GM18498 (cell line): ENCODE results near the gene SUPT6H.

Experiments used
- ATAC-seq: cut with Tn5 transposase; IDR thresholded peaks from one replicate; pipeline ENCODE4 v1.9.1; 2021; ENCODE audit warnings: mild to moderate bottlenecking, moderate library complexity; ENCODE audit not compliant: unreplicated experiment

Gene SUPT6H

DNA sequence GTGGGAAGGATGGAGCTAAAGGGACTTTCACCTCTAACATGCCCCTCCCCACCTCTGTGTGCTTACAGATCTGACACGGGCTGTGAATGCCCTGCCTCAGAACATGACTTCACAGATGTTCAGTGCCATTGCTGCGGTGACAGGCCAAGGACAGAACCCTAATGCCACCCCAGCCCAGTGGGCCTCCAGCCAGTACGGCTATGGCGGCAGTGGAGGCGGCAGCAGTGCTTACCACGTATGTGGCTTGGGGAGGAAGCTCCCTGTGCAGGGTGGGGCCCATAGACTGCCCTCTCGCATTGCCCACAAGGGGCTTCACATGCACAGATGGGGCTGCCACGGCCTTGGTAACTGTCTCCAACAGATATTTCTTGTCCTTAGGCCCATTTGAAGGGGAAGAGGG is 38.3 kb downstream of the SUPT6H start:
- ATAC-seq, result no peak

DNA sequence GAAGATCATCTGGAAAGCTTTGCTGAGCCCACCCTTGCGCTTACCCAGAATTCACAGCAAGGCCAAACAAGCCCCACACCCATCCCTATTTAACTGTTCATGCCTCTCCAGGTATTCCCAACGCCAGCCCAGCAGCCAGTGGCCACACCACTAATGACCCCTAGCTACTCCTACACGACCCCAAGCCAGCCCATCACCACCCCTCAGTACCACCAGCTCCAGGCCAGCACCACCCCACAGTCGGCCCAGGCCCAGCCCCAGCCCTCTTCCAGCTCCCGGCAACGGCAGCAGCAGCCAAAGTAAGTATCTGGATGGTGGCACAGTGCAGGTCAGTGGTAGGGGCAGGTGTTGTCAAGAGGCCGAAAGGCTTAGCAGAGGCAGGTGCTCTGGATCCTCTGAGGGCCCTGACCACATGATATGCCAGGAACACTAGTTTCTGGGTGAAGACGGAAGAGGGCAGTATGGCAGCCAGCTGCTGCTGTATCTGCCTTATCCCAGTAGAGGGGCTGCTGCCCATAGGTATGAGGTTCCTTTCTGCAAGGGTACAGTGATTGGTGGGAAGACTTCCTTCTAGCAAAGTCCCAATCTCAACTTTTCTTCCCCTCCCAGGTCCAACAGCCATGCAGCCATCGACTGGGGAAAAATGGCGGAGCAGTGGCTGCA is 39.0 kb downstream of the SUPT6H start:
- no peak for ATAC-seq

DNA sequence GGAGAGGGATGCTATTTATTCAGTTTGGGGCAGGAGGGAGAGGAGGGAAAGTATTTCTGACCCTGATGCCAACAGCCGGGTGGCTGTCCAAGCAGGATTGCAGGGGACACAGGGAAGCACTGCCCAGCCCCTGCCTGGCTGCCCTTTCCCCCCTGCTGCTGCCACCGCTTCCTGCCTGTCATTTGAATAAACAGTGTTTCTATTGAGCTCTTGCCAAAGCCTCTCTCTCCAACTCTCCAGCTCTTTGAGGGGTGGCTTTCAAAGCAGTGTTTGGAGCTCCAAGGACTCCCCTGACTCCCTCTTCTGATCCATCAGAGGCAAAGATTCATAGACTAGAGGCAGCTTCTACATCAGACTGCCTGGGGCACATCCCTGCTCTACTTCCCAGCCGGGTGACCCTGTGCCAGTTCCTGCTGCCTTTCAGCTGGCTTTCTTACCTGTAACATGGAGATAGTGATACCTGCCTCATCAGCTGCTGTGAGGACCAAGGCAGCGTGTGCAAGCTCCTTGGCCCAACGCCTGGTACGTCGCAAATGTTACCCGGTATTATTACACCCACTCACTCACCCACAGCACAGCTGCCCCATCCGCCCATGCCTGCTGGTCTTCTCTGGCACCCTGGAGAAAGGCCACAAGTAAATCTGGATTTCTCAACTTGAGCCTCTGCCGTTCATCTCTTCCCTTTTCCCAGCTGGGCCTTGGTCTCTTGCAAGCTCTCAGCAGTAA is 40.2 kb downstream of the SUPT6H start:
- ATAC-seq, result no peak

DNA sequence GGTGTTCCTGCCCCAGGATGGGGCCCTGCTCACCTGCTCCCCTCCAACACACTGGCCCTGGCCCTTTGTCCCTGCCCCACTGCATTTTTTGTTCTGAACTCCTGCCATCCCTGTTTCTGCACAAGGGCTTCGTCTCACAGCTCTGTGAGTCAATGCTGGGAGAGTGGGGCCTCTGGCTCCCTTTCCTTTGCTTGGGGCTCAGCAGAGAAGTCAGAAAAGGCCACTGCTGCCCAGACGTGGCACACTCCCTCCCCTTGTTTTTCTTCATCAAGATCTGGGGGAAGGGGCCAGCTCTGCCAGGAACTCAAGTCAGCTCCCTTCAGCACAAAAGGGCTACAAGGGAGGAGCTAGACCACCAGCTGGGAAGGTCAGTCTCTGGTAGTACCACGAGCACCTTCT is 40.7 kb downstream of the SUPT6H start:
- no peak for ATAC-seq

DNA sequence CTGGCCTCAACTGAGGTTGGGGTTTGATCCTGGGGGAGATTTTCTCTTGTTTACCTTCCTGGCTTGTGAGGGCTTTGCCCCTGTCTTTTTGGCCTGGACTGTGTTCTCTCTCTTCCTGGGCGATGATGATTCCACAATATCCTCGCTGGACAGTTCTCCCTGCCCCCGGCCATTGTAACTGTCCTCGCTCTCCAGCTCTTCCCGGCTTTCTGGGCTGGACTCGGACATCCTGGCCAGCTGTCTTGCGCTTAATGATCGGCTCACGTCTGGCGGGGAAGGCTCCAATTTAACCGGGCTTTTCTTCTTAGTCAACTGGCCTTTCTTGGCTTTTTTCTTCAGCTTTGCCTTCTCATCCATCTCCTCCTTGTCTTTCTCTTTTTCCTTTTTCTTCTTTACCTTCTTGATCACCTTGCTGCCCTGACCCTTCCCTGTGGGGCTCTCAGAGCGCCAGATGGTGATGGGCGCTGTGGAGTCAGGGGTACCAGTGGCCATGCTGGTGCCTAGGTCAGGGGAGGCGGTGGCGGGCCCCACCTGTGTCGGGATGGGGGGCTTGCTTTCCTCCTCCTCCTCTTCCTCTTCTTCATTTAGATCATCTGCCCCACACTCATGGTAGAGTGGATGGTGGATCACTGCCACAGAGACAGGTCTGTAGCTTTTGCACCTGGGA is 41.7 kb downstream of the SUPT6H start:
- no peak for ATAC-seq

DNA sequence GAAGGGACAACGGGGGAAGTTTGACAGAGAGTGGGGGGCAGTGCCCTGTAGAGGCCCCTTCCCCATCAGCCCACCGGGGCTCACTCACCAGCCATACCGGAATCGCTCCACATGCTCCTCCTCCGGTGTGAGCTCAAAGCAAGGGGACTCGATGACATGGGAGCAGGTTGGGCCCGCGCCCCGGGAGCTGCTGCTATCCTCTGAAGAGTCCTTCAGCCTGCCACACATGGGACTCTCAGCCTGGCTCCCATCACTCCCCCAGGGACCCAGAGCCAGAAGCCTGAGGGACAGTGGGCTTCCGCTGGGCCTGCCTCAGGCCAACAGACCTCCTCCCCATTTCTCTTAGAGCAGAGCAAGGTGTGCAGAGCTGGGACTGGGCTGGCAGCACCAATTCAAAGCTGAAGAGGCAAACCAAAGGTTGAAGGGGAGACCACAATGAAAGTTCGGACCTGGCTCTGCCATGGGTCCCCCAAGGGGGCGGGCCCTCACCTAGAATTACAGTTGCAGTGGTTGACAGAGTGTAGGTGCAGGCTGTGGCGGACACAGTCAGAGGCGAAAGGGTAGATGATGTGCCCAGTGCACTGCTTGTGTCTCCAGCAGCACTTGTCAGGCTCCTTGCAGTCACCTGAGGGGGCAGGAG is 42.3 kb downstream of the SUPT6H start:
- ATAC-seq, result no peak

DNA sequence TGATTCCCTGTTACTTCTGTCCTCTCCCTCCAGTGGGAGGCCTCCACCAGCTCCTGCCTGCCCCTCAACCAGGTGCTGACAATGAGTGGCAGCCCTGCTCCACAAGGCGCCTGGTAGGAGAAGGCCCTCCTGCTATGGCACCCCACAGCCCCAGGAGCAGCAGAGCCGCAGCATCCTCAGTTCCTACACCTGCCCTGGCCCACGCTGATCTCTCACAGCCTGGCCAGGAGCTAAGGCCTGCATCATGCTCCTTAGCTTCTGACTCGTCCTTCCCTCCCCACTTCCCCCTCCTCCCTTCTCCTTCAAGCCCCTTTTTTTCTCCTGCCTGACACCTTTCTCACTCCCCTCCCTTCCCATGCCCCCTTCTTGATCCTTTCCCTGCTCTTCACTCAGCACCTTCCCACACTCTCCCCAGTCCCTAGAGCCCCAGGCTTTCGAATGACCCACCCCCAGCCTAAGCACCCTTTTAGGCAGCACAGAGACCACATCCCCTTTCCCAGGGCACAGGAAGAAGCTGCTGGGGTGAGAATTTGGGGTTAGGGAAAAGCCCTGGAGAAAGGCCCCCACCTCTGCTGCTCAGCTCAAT is 43.2 kb downstream of the SUPT6H start:
- no peak for ATAC-seq

DNA sequence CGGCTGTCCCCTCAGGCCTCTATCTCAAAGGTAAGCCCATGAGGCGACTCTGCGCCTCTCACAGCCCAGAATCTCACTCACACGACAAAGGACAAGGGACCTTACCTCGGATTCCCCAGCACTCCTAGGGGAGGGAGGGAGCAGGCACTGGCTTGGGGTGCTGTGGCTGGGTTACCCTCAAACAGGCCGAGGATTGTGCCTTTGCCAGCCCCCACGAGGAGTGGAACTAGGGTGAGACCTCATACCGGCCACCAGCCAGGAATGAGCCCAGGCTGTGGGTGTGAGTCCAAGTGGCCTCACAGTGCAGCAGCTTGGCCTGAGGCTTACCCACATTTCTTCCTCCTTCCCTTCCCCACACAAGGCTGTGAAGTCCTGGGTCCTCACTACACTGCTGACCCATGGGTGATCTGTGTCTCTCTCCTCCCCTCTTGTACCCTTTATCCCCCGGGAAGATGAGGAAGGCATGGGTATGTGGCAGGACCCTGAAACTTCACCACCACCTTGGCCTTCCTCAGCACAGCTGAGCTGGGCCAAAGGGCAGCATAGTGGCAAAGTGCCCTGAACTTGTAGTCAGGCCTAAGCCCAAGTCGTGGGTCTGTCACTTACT is 43.8 kb downstream of the SUPT6H start:
- ATAC-seq, result no peak

DNA sequence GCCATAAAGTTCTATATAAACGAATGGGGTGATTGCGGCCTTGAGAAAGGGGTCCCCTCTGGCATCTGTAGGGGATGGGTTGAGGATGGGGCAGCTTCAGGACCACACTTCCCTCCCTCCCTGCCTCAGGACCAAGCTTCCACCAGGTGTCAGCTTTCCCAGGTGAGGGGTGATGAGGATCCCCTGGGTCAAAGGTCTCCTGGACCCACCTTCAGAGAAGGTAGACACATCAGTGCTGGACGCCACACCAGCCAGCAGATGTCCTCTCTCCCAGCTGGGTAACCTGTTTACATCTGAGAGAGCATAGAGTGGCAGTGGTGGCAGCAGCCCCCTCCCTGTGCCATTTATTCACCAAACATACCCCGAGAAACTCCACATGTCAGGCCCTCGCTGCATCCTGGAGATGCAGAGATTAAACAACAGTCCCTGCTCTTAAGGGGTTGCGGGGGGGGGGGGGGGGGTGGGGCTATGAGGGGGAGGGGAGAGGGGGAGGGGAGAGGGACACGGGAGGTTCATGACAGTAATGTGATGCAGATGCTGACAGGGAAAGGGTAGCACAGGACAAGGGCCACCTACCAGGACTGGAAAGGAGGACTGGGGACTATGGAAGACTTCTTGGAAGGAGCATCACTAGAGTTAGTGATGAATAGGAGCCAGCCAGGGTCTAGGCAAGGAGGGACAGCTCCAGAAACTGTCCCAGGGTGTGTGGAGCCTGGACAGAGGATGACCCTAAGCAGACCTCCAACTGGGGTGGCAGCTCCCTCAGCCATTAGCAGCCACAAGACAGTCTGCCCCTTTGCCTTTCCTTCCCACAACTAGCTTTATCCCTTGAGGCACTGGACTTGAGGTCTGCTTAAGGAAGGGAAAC is 44.7 kb downstream of the SUPT6H start:
- no peak for ATAC-seq

DNA sequence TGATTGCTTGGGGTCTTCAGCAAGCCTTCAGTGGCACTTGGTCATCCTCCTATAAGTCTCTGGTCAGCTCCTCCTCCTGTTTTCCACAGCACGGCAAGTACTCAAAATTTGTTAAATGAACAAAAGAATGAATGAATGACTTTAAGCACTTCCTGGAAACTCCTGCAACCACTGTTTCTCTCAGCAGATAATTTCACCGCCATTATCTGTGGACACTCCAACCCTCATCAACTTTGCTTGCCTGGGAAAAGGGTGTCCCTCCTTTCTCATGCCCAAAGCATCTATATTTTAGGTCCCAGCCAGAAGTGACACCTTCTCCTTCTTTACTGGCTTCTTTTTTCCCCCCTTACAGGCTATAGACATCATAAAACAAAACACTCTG is 45.3 kb downstream of the SUPT6H start:
- no peak for ATAC-seq

DNA sequence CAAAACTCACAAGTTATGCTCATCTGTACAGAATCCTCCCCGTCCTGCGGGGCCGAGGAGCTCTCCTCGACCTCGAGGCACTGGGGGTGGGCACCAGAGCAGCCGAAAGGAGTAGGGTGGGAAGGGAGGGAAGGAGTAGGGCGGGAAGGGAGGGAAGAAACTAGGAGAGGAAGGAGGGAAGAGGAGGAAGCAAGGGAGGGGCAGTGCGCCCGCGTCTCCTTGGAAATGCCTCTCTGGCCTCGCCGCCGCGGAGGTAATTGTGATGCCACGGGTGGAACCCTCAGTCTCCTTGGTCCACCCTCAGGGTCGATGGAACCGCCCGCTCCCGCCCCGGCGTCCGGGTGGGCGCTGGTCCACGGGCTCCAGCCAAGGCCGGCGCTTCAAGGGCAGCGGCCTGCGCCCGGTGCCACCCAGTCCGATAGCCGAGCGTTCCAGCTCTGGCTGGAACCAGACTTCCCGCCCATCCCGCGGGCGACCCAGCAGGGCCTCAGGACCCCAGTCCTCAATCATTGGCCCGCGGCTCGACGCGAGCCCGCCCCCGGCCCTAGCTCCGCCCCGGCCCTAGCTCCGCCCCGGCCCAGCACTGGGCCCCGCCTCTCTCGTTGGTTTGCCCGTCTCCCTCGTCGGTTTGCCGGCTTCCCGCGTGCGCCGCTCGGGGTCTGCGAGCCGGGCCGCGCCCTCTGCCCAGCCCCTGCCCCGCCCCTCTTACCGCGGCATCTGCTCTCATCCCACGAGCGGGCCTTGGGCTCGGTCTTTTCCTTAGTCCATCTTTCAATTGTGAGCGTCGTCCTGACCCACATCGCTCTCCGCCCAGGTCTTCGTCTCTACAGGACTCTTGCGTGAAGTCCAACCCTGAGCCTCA is 49.1 kb downstream of the SUPT6H start:
- peak; percentile 89 for ATAC-seq

DNA sequence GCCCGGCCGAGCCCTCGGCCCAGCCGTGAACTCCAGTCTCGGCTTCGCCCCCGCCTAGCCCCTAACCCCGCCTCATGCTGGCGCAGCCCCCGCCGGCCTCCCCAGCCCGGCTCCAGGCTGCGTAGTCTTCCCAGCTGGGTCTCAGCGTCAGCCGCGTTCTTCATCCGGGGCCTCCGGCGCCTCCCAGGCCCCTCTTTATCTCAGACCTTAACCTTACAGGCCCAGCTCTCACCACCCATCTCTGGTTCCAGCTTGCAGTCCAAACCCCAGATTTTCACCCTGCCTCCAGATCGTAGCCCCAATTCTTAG is 49.7 kb downstream of the SUPT6H start, which contains the start of gene PROCA1:
TSS of gene PROCA1 (minus strand) at position 166 of the 309 bp plus-strand sequence. CDS start 228 bp downstream, outside the sequence.
- ATAC-seq, result peak; percentile 41

DNA sequence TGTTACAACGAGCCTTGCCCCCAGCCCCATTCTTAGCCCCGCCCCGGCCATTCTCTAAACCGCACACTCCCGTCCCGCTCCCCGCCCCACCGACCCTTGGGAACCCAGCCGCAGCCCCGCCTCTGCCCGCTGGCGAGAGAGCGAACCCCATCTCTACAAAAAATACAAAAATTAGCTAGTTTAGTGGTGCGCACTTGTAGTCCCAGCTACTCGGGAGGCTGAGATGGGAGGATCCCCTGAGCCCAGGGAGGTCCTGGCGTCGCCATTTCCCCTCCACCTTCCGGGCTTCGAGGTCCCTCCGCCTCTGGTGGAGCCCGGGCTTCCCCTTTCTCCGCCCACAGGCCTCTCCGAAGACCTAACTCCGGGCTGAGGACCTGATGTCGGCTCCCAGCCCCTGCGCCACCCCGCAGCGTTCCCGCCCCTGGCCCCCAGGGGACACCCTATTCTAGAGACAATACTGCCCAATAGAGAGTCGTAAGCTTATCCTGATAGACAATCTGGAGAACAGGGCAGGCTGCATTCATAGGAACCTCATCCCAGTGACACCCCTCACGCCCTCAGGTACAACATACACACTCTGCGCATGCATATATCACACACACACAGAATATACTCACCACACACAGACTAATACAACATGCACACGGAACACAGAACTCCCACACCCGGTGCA is 50.2 kb downstream of the SUPT6H start:
- no peak for ATAC-seq

DNA sequence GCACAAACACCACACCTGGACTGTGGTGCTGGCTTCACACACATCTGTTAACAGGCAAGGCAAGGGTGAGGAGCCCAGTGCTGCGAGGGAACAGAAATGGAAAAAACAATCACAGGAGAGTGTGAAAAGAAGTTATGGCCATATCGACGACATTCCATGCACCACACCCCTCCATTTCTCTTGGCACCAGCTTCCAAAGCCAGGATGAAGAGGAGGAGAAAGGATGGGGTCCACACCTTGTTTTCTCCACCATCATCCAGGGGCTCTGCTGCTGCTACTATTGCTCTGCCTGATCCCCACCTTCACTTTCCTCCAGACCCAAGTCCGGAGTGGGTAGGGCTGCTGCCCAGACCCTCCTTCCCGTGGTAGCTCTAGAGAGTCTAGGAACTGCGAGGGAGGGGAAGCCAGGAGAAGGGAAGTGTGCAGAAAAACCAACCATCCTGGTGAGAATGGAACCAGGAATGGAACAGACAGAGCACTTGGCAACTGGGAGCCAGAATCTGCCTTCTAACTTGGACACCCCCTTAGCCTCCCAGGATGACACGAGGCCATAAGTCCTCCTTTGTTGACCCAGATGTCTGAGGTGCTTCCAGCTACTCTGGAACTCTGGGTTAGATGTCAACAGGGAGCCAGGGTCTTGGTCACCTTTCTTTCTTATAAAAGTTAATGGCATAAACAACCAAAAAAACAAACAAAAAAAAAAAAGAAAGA is 50.9 kb downstream of the SUPT6H start:
- ATAC-seq, result no peak

DNA sequence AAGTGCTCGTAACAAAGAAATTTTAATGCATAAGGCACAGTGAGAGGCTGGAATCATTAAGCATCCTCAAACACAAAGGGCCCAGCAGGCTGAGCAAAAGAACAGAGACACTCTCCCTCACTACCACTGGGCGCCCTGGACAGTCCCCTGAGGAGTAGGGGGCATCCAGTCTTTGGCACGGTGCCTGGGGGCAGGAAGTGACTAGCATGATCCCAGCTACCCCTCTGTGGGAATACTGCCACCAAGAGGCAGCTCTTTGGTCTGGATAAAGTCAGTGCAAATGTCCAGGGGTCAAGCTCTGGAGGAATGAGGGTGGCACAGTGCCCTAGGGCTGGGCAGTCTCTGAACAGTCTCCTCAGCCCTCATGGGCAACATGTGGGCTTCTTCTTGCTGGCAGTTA is 52.3 kb downstream of the SUPT6H start:
- no peak for ATAC-seq

DNA sequence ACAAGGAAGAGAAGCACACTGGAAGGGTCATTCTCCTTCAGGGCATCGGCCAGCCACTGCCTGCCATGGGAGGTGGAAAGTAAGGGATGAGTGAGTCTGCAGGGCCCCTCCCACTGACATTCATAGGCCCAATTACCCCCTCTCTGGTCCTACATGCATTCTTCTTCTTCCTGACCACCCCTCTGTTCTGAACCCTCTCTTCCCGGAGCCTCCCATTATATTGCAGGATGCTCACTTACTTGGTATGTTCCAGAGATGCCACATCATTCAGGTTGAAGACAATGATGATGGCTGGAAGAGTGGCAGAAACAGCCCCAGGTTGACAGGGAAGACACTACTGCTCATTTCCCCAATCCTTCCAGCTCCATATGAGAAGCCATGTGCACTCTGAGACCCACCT is 53.2 kb downstream of the SUPT6H start:
- no peak for ATAC-seq

DNA sequence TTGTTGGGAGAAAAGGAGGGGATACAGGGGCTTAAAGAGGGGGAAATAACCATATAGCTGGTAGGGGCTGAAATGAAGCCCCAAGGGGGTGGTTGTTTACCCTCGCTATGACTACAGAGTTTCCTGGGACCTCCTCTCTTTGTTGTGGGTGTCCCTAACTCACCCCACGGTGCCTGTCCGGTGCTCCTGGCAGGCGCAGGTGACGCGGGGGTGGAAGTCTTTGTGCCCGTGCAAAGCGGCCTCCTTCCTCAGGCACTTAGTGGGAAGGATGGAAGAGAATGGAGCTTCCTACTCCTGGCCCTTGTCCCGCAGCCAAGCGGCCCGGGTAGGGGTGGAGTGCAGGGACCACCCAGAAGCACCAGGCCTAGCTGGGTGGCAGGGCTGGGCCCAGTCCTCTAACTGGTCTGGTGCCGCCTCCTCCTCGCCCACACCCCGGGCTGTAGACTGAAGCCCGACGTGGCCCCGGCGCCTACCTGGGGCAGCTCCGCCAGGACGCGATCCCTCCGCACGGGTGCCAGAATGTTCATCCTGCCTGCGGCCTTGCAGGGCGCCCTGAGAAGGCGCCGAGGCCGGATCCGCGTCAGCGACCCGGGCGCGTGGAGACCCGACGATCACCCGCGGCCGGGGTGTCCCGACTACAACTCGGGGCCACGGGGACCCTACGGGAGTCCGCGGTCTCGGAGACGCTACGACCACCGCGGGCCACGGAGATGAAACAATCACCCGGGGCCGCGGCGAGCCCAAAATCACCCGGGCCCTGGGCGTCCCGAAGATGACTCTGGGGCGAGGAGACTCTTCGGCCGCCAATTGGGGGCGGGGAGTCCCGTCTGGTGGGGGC is 55.0 kb downstream of the SUPT6H start:
- no peak for ATAC-seq
